ENCODE measurements around the gene LRFN2. TPM values are rescaled to one million over a fixed set of nuclear protein-coding genes. Genes with fewer than 3 reads are reported as not detected.

Gene LRFN2
- total RNA-seq, 2 donors from 2014 or later, result 0.20 TPM; not detected in 1

- Mint-ChIP-seq H3K27me3 (peaks cover 26% of the 10 kb centered on the region), H3K27ac (no peak overlapping the region), H3K4me3 (no peak overlapping the region), H3K4me1 (peaks cover 11% of the 10 kb centered on the region), H3K36me3 (ENCODE audit: low read depth) (peaks cover 3% of the 10 kb centered on the region)
- ATAC-seq, result no peak
- no peaks in the 10 kb centered on the region for H3K9me3 ChIP-seq (ENCODE audit: control insufficient read depth, low read length, poor library complexity, severe bottlenecking)
- no peak for DNase-seq
Measured at GRCh38 chr6:40439026-40439800, 148.0 kb downstream of the LRFN2 start.

- Mint-ChIP-seq H3K4me1 (peaks cover 8% of the 10 kb centered on the region), H3K36me3 (ENCODE audit: low read depth) (peaks cover under 1% of the 10 kb centered on the region), H3K27ac (no peak overlapping the region), H3K4me3 (no peak overlapping the region), H3K27me3 (peaks cover 20% of the 10 kb centered on the region)
- no peaks in the 10 kb centered on the region for H3K9me3 ChIP-seq (ENCODE audit: control insufficient read depth, low read length, poor library complexity, severe bottlenecking)
- no peak for ATAC-seq
- no peak for DNase-seq
Measured at GRCh38 chr6:40438246-40438887, 148.8 kb downstream of the LRFN2 start.

DNA sequence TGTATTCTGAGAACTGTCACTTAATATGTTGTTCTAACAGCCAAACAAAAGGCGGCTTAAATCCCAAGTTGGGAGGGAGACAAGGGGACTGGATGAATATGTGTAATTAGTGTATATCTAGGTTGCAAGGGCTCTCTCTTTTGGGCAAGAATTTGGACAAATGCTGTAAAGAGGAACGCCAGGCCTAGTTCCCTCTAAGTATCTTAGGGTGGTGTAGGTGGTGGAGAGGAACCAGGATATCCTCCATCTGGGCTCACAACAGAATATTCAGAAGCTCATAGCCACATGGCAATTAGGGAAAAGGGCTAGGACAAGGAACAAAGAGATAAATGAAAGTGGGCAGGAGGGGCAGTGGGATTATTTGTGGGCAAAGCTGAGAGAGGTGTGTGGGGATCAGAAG is 149.5 kb downstream of the LRFN2 start:
- Mint-ChIP-seq H3K27me3 (peaks cover 19% of the 10 kb centered on the region), H3K4me3 (no peak overlapping the region), H3K36me3 (ENCODE audit: low read depth) (no peaks in the 10 kb centered on the region), H3K4me1 (peaks cover 8% of the 10 kb centered on the region), H3K27ac (no peak overlapping the region)
- no peaks in the 10 kb centered on the region for H3K9me3 ChIP-seq (ENCODE audit: control insufficient read depth, low read length, poor library complexity, severe bottlenecking)
- no peak for ATAC-seq
- no peak for DNase-seq

- Mint-ChIP-seq H3K4me1 (peaks cover 8% of the 10 kb centered on the region), H3K36me3 (ENCODE audit: low read depth) (no peaks in the 10 kb centered on the region), H3K27ac (no peak overlapping the region), H3K27me3 (peaks cover 19% of the 10 kb centered on the region), H3K4me3 (no peak overlapping the region)
- ATAC-seq, result no peak
- no peaks in the 10 kb centered on the region for H3K9me3 ChIP-seq (ENCODE audit: control insufficient read depth, low read length, poor library complexity, severe bottlenecking)
- DNase-seq, result no peak
Measured at GRCh38 chr6:40436685-40437604, 150.2 kb downstream of the LRFN2 start.

DNA sequence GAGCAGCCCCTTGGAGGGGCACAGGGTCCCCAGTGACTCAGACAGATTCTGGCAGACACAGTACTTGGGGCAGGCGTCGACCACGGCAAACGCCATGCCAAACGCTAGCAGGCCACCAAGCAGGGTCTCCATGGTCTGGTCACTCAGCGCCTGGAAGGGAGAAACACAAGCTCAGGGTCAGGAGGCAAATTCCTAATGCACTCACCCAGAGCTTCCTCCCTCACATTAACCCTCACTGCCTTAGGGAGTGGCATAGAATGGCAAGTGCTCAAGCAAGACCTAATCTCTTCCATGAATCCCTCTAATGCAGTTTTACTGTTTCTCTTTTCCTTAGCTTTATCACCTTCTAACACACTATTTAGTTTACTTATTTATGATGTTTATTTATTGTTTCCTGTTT is 154.2 kb downstream of the LRFN2 start:
- no peaks in the 10 kb centered on the region for H3K9me3 ChIP-seq (ENCODE audit: control insufficient read depth, low read length, poor library complexity, severe bottlenecking)
- H3K27me3 Mint-ChIP-seq, result peaks cover 25% of the 10 kb centered on the region
- no peak for DNase-seq
- H3K4me1 Mint-ChIP-seq, result no peaks in the 10 kb centered on the region
- H3K27ac Mint-ChIP-seq, result no peak overlapping the region
- no peak for ATAC-seq
- H3K36me3 Mint-ChIP-seq (ENCODE audit: low read depth), result no peaks in the 10 kb centered on the region
- no peak overlapping the region for H3K4me3 Mint-ChIP-seq

DNA sequence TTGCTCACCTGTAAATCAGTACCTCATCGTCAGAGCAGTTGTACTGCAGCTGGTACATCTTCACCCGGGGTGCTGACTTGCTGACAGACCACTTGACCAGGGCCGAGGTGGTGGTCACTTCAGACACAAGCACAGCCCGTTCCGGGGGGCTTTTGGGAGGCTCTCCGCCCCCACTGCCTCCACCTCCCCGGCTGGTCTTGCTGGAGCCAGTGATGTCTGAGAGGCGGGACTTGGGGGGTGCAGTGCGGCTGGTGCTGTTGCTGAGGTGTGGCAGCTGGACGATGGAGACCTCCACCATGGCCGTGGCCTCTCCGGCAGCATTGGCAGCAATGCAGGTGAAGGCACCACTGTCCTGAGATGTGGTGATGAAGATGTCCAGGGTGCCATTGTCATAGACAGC is 155.5 kb downstream of the LRFN2 start:
- ATAC-seq (no peak), DNase-seq (no peak)
- H3K27me3 Mint-ChIP-seq, result peaks cover 14% of the 10 kb centered on the region
- no peak overlapping the region for H3K4me3 Mint-ChIP-seq
- H3K27ac Mint-ChIP-seq, result no peak overlapping the region
- H3K4me1 Mint-ChIP-seq, result no peaks in the 10 kb centered on the region
- no peaks in the 10 kb centered on the region for H3K9me3 ChIP-seq (ENCODE audit: control insufficient read depth, low read length, poor library complexity, severe bottlenecking)
- no peaks in the 10 kb centered on the region for H3K36me3 Mint-ChIP-seq (ENCODE audit: low read depth)

DNA sequence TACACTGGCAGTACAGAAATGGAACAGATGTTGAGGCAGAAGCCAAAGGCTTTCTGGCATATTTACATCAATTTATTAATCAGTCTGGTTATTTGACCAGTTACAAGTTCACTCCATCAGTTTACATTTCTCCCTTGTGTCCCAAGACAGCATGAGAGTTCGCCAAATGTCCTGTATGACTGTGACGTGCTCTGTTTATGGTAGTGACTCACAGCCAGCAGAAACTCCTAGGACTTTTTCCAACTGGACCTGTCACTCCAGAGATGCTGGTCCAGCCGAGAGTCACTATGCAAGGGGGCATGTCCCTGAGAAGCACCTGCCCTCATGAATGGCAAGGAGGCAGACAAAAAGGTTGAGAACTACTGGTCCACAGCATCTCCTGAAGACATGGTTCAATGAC is 160.0 kb downstream of the LRFN2 start:
- Mint-ChIP-seq H3K4me1 (no peaks in the 10 kb centered on the region), H3K36me3 (ENCODE audit: low read depth) (no peaks in the 10 kb centered on the region), H3K4me3 (no peak overlapping the region), H3K27me3 (peaks cover 18% of the 10 kb centered on the region), H3K27ac (no peak overlapping the region)
- DNase-seq (no peak), ATAC-seq (no peak)
- no peaks in the 10 kb centered on the region for H3K9me3 ChIP-seq (ENCODE audit: control insufficient read depth, low read length, poor library complexity, severe bottlenecking)

GRCh38 chr6:40426346-40427066 is 160.7 kb downstream of the LRFN2 start:
- H3K27me3 Mint-ChIP-seq, result peaks cover 19% of the 10 kb centered on the region
- DNase-seq, result no peak
- H3K27ac Mint-ChIP-seq, result no peak overlapping the region
- H3K4me1 Mint-ChIP-seq, result no peaks in the 10 kb centered on the region
- no peak for ATAC-seq
- H3K36me3 Mint-ChIP-seq (ENCODE audit: low read depth), result no peaks in the 10 kb centered on the region
- H3K9me3 ChIP-seq (ENCODE audit: control insufficient read depth, low read length, poor library complexity, severe bottlenecking), result no peaks in the 10 kb centered on the region
- no peak overlapping the region for H3K4me3 Mint-ChIP-seq

- H3K27ac Mint-ChIP-seq, result no peak overlapping the region
- DNase-seq (no peak), ATAC-seq (no peak)
- H3K27me3 Mint-ChIP-seq, result peaks cover 26% of the 10 kb centered on the region
- H3K36me3 Mint-ChIP-seq (ENCODE audit: low read depth), result no peaks in the 10 kb centered on the region
- no peaks in the 10 kb centered on the region for H3K9me3 ChIP-seq (ENCODE audit: control insufficient read depth, low read length, poor library complexity, severe bottlenecking)
- no peaks in the 10 kb centered on the region for H3K4me1 Mint-ChIP-seq
- no peak overlapping the region for H3K4me3 Mint-ChIP-seq
Measured at GRCh38 chr6:40425192-40425919, 161.8 kb downstream of the LRFN2 start.

GRCh38 chr6:40422046-40422445 is 165.1 kb downstream of the LRFN2 start:
- peaks cover 3% of the 10 kb centered on the region for H3K36me3 Mint-ChIP-seq (ENCODE audit: low read depth)
- ATAC-seq, result no peak
- H3K9me3 ChIP-seq (ENCODE audit: control insufficient read depth, low read length, poor library complexity, severe bottlenecking), result no peaks in the 10 kb centered on the region
- no peaks in the 10 kb centered on the region for H3K4me1 Mint-ChIP-seq
- H3K27ac Mint-ChIP-seq, result no peak overlapping the region
- peaks cover 39% of the 10 kb centered on the region for H3K27me3 Mint-ChIP-seq
- DNase-seq, result no peak
- no peak overlapping the region for H3K4me3 Mint-ChIP-seq

DNA sequence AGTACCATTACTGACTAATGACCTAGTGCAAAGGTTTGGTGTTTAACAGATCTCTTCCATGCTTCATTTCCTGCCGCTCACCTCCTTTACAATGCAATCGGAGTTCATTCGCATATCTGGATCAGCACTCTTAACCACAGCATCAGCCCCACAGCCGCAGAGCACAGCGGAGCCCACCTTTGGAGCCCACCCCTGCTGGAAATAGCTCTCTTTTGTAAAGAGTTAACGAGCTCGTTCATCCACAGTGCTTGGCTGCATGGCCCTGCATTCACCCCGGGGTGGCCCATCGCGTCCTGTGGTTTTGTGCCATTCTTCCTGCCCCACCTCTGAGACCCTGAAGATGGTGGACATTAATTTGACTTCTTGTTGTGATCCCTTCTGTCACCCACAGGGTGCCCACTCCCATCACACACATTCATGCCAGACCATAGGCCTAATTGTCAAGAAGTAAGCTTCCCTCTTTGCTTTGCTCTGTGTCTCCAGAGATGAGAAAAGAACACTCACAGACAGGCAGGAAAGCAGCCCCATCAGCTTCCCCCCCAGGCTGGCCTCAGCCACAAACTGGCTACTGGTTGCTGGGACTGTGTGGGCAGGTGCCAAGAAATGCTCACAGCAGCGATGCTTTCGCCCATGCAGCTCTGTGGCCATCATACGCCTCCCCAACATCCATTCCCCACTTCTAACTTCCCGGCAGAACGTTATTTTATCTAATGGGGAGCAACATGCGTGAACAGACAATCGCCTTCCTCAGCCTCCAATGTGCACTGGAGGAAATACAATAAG is 167.0 kb downstream of the LRFN2 start:
- no peak overlapping the region for H3K27ac Mint-ChIP-seq
- H3K27me3 Mint-ChIP-seq, result peaks cover 41% of the 10 kb centered on the region
- no peaks in the 10 kb centered on the region for H3K9me3 ChIP-seq (ENCODE audit: control insufficient read depth, low read length, poor library complexity, severe bottlenecking)
- no peaks in the 10 kb centered on the region for H3K4me1 Mint-ChIP-seq
- ATAC-seq (no peak), DNase-seq (no peak)
- H3K4me3 Mint-ChIP-seq, result no peak overlapping the region
- H3K36me3 Mint-ChIP-seq (ENCODE audit: low read depth), result peaks cover 3% of the 10 kb centered on the region

- ATAC-seq, result no peak
- H3K36me3 Mint-ChIP-seq (ENCODE audit: low read depth), result peaks cover 3% of the 10 kb centered on the region
- no peak overlapping the region for H3K4me3 Mint-ChIP-seq
- no peaks in the 10 kb centered on the region for H3K4me1 Mint-ChIP-seq
- H3K27me3 Mint-ChIP-seq, result peaks cover 44% of the 10 kb centered on the region
- DNase-seq, result no peak
- no peaks in the 10 kb centered on the region for H3K9me3 ChIP-seq (ENCODE audit: control insufficient read depth, low read length, poor library complexity, severe bottlenecking)
- no peak overlapping the region for H3K27ac Mint-ChIP-seq
Measured at GRCh38 chr6:40419377-40419776, 167.8 kb downstream of the LRFN2 start.

Data from T-helper 17 cell (primary cell).